KMS-11 (cell line): Measurements from ENCODE around the gene AKIP1.

Experiments
- H2AFZ ChIP-seq: fragments of 200-600 bp; sonication (generic); 2 replicates; pipeline ENCODE4 v1.6.1; 2016; ENCODE audit warnings: antibody characterized with exemption, mixed run types, low read depth
- H3K27ac ChIP-seq: fragments of 200-600 bp; sonication (generic); 2 replicates; pipeline ENCODE4 v1.6.1; 2016; ENCODE audit warnings: mild to moderate bottlenecking, mixed run types
- H3K27me3 ChIP-seq: fragments of 200-600 bp; sonication (generic); 2 replicates; pipeline ENCODE4 v1.6.1; 2017; ENCODE audit warnings: mild to moderate bottlenecking, low read depth, mixed run types, moderate library complexity; ENCODE audit not compliant: insufficient read depth
- H3K36me3 ChIP-seq: fragments of 200-600 bp; sonication (generic); 2 replicates; pipeline ENCODE4 v1.6.1; 2017; ENCODE audit warnings: mild to moderate bottlenecking, mixed run types; ENCODE audit not compliant: insufficient read depth
- H3K4me1 ChIP-seq: fragments of 200-600 bp; sonication (generic); 2 replicates; pipeline ENCODE4 v1.6.1; 2016; ENCODE audit warnings: mild to moderate bottlenecking, low read depth, mixed run types; ENCODE audit not compliant: poor library complexity, severe bottlenecking
- H3K4me2 ChIP-seq: fragments of 200-600 bp; sonication (generic); 2 replicates; pipeline ENCODE4 v1.7.0; 2016; ENCODE audit warnings: mild to moderate bottlenecking, mixed run types
- H3K4me3 ChIP-seq: fragments of 200-600 bp; sonication (generic); IDR thresholded peaks from 2 replicates; pipeline ENCODE4 v1.6.1; 2017; ENCODE audit warnings: low read depth, low read length, mixed read lengths; ENCODE audit not compliant: insufficient read depth
- H3K79me2 ChIP-seq: fragments of 200-600 bp; sonication (generic); 2 replicates; pipeline ENCODE4 v1.6.1; 2016; ENCODE audit warnings: low read depth, mixed run types; ENCODE audit not compliant: insufficient read depth
- H3K9ac ChIP-seq: fragments of 200-600 bp; sonication (generic); 2 replicates; pipeline ENCODE4 v1.6.1; 2016; ENCODE audit warnings: mild to moderate bottlenecking, mixed run types
- H4K20me1 ChIP-seq: fragments of 200-600 bp; sonication (generic); 2 replicates; pipeline ENCODE4 v1.6.1; 2016; ENCODE audit warnings: mild to moderate bottlenecking, mixed run types; ENCODE audit not compliant: insufficient read depth
- TF ChIP-seq, protein P1 (sequence below): fragments of 200-600 bp; sonication (generic); conservative IDR thresholded peaks from 2 replicates; pipeline ENCODE4 v1.6.1; 2017; ENCODE audit warnings: low read depth, mild to moderate bottlenecking, antibody characterized with exemption, low read length, moderate library complexity, mixed read lengths

Gene AKIP1

GRCh38 chr11:8928981-8929615 lies 18.1 kb downstream of the AKIP1 start:
- Histone ChIP-seq H3K27ac (no peak overlapping the region), H4K20me1 (no peaks in the 10 kb centered on the region), H3K9ac (no peak overlapping the region), H2AFZ (no peak overlapping the region), H3K36me3 (no peaks in the 10 kb centered on the region), H3K4me2 (no peak overlapping the region), H3K4me3 (no peak overlapping the region), H3K79me2 (no peaks in the 10 kb centered on the region), H3K27me3 (no peaks in the 10 kb centered on the region), H3K4me1 (no peaks in the 10 kb centered on the region)
- TF ChIP-seq, protein P1, sequence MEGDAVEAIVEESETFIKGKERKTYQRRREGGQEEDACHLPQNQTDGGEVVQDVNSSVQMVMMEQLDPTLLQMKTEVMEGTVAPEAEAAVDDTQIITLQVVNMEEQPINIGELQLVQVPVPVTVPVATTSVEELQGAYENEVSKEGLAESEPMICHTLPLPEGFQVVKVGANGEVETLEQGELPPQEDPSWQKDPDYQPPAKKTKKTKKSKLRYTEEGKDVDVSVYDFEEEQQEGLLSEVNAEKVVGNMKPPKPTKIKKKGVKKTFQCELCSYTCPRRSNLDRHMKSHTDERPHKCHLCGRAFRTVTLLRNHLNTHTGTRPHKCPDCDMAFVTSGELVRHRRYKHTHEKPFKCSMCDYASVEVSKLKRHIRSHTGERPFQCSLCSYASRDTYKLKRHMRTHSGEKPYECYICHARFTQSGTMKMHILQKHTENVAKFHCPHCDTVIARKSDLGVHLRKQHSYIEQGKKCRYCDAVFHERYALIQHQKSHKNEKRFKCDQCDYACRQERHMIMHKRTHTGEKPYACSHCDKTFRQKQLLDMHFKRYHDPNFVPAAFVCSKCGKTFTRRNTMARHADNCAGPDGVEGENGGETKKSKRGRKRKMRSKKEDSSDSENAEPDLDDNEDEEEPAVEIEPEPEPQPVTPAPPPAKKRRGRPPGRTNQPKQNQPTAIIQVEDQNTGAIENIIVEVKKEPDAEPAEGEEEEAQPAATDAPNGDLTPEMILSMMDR = no peak

DNA sequence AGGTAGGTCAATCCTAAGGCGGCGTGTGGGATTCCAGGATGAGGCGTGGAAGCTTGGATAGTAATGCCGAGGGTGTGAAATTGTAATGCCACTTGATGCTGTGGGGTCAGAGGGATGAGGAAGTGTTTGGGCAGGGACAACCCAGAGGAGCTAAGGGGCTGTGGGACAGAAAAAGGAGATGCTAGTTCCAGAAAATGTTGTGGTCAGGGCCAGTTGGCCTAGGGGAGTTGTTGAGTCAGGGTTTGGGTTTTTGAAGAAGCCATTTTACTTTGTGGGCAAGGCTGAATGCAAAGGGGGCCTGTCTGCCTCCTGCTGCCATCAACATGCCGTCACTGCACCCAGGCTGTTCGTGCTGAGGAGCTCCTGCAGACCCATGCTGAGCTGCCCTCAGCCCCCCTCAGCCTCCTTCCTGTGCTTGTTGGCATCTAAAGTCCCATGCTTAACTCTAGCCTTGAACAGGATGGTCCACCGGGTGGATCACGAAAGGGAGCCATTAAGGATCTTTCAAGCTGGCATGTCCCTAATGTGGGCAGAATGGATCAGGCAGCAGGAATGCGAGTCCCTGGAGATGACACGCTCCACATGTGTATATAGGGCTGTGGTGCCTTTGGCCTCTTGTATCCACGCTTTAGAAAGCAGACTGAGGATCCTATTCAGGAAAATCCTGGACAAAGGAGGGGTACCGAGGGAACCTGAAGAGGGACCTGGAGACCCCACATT lies 19.6 kb downstream of the AKIP1 start:
- Histone ChIP-seq H3K4me3 (no peak overlapping the region), H3K27me3 (no peaks in the 10 kb centered on the region), H3K27ac (no peak overlapping the region), H3K4me2 (no peak overlapping the region), H3K36me3 (no peaks in the 10 kb centered on the region), H3K4me1 (no peaks in the 10 kb centered on the region), H3K9ac (no peak overlapping the region), H2AFZ (no peak overlapping the region), H3K79me2 (no peaks in the 10 kb centered on the region), H4K20me1 (no peaks in the 10 kb centered on the region)
- TF ChIP-seq, protein P1 = no peak

GRCh38 chr11:8932564-8933180 lies 21.7 kb downstream of the AKIP1 start, which contains the start of gene C11orf16:
TSS of gene C11orf16 (minus strand) at chr11:8932947. CDS start at chr11:8932308, 639 bp downstream.
- H3K27me3 ChIP-seq = no peaks in the 10 kb centered on the region
- no peaks in the 10 kb centered on the region for H3K4me1 ChIP-seq
- no peak within 1 kb of the TSS for H3K27ac ChIP-seq
- no peak within 1 kb of the TSS for H3K4me3 ChIP-seq
- TF ChIP-seq, protein P1 = no peak
- no peak within 1 kb of the TSS for H3K4me2 ChIP-seq
- no peak within 1 kb of the TSS for H3K9ac ChIP-seq
- no peaks in the 10 kb centered on the region for H4K20me1 ChIP-seq
- H3K79me2 ChIP-seq = no peaks in the 10 kb centered on the region
- H3K36me3 ChIP-seq = no peaks in the 10 kb centered on the region
- H2AFZ ChIP-seq = no peak within 1 kb of the TSS

DNA sequence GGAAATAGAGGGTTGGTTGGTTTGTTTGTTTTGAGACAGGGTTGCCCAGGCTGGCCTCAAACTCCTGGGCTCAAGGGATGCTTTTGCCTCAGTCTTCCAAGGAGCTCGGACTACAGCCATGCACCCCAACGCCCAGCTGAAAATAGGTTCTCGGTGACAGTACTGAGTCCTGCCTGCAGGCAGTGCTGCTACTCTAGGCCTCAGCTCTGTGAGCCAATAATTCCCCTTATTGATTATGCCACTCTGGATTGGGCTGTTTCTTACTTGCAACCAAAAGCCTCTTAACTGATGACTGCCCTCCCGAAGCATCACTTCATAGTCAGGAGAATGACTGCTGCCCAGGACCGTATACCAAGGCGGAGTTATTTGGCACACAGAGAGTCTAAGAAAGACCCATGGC lies 22.9 kb downstream of the AKIP1 start:
- Histone ChIP-seq H4K20me1 (no peaks in the 10 kb centered on the region), H2AFZ (no peak overlapping the region), H3K9ac (no peak overlapping the region), H3K4me3 (no peak overlapping the region), H3K4me2 (no peak overlapping the region), H3K36me3 (no peaks in the 10 kb centered on the region), H3K27me3 (no peaks in the 10 kb centered on the region), H3K27ac (no peak overlapping the region), H3K4me1 (no peaks in the 10 kb centered on the region), H3K79me2 (no peaks in the 10 kb centered on the region)
- TF ChIP-seq, protein P1 = no peak
